Cardiac ventricle fibroblast (primary cell): ENCODE measurements around the gene KCNIP2. TPM values are rescaled to one million over a fixed set of nuclear protein-coding genes. Genes with fewer than 3 reads are reported as not detected.

ENCODE experiments used
- total RNA-seq: library from RNA; depleted of rRNA; stranded (reverse); fragments of >200 nt; gene quantifications from 2 replicates; pipeline ENCODE4 v1.2.3, GENCODE V29; 2015

The KCNIP2 gene
- total RNA-seq = 0.20 and 0.94 TPM in 2 replicates

DNA sequence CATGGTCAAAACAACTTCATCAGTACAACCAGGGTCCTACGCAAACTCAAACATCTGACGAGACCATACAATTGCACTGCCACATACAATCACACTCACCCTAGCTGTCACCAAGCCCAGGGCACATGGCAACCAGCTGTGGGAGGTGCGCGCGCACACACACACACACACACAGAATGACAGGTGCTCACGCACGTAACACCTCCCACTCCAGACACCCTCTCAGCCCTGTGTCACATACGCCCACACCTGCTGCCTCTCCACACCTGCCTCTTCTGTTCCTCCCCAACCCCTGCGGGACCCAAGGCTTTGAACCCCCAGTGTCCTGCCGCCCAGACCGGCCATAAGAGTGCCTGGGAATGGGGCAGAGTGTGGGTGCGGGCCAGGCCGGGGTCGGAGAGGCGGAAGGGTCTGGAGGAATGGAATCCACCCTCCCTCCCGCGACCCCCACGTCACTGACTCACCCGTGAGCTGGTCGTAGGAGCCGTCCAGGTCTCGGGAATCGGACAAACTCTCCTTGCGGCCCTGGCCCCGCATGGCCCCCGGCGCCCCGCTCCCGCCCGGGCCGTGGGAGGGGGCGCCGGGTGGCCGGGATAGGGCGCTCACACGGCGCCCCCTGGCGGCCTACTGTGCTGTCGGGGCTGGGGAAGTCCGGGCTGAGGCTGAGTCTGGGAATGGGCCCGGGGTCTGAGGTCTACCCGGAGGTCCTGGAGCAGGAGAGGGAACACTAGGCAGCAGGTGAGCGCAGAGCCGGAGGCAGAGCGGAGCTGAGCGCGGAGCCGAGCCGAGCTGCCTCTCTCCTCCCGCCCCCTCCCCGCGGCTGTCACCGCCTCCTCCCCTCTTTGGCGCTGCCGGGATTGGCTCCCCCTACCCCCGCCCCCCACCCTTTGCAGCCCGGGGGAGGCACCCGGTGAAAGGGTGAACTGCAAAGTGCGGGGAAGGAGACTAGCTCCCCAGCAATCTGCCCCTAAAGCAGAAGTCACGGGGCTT is at the start of gene KCNIP2:
TSS of gene KCNIP2 (minus strand) at position 769 of the 990 bp plus-strand sequence. CDS start at position 537, 232 bp downstream.

DNA sequence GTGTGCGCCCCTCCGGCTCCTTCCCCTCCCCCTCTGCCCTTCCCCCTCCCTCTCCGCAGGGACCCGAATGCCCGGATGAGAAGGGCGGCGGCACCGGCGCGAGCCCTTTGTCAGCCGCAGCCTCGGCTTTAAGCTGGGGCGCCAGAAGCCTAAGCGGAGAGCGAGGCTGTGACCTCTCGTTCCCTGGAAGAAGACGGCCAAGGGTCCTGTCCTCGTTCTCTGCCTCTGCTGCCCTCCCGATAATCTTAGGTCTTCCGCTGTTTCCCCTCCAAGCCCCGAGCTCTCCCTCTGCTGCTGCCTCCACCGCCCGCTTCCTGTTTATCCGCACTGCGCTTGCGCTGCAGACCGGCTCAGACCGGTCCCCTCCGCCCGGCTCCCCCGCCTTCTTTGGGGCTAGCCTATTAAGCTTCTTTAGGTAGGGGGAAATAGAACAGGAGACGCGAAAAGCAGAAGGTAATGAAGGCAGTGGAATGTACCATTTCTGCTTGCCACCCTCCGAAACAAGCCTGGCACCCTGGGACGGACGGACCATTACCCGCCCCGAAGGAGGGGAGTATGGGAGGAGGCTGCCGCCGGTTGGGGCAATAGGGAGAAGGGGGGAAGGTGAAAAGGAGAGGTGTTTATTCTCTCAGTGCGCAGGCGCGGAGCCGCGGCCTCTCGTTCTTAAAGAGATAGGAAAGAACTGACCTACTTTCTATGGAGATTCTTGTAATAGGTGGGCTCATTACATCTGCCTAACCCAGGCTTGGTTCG is 25.3 kb downstream of the KCNIP2 start, which contains the start of gene OGA:
TSS of gene OGA (minus strand) at position 326 of the 753 bp plus-strand sequence. CDS start 422 bp downstream, outside the sequence.

GRCh38 chr10:101782811-101783735 is 60.5 kb downstream of the KCNIP2 start, which contains the start of gene NPM3:
NPM3 (minus strand) TSS chr10:101783446; CDS start chr10:101783390, 56 bp downstream.

Other genes starting within 250 kb of the KCNIP2 start
- gene FBXW4, start 148.6 kb downstream of the KCNIP2 start, total RNA-seq = 10.8 and 12.8 TPM in 2 replicates
- gene FGF8, start 67.7 kb downstream of the KCNIP2 start, total RNA-seq = not detected in 2 replicates
- 56.5 and 73.9 TPM in 2 replicates for gene NPM3, start 60.4 kb downstream of the KCNIP2 start, total RNA-seq
- gene OGA, start 25.4 kb downstream of the KCNIP2 start, total RNA-seq = 44.5 and 50.9 TPM in 2 replicates
- 6.3 and 8.9 TPM in 2 replicates for gene ARMH3, start 212.4 kb upstream of the KCNIP2 start, total RNA-seq
- gene HPS6, start 221.5 kb upstream of the KCNIP2 start, total RNA-seq = 28.2 and 32.8 TPM in 2 replicates